ENCODE data around the gene SNRNP27. TPM values are rescaled to one million over a fixed set of nuclear protein-coding genes. Genes with fewer than 3 reads are reported as not detected.

The SNRNP27 gene
- total and polyA plus RNA-seq, 2 of the 8 experiments (the other 6 are each of a cell fraction or from before 2014, with no cell fraction given): 11.1 to 40.5 TPM

- TF ChIP-seq E2F6 (IDR thresholded peaks at IDR 0.05) (no peak), ATF2 (IDR thresholded peaks at IDR 0.05; ENCODE audit: low read length) (no peak), SRF (IDR thresholded peaks at IDR 0.05; ENCODE audit: low read depth, low read length) (no peak), MAFK (IDR thresholded peaks at IDR 0.05; ENCODE audit: low read depth, low read length) (no peak), POLR2A (IDR thresholded peaks at IDR 0.05; ENCODE audit: control extremely low read depth in 1 of 2, low read depth in 2 of 2, low read length in 2 of 2) (no peak), KDM5A (IDR thresholded peaks at IDR 0.05; ENCODE audit: low read length) (no peak)
Observed at GRCh38 chr2:69952336-69953115, 58.8 kb downstream of the SNRNP27 start (continued).

Measured in H1 (cell line).